SHP77 (cell line): ENCODE measurements around the gene TTC22.

Experiments used
- DNase-seq, 2 experiments: peaks; one replicate each; lab custom pipeline; 2025; lab: John Stamatoyannopoulos, UW

Gene TTC22

DNA sequence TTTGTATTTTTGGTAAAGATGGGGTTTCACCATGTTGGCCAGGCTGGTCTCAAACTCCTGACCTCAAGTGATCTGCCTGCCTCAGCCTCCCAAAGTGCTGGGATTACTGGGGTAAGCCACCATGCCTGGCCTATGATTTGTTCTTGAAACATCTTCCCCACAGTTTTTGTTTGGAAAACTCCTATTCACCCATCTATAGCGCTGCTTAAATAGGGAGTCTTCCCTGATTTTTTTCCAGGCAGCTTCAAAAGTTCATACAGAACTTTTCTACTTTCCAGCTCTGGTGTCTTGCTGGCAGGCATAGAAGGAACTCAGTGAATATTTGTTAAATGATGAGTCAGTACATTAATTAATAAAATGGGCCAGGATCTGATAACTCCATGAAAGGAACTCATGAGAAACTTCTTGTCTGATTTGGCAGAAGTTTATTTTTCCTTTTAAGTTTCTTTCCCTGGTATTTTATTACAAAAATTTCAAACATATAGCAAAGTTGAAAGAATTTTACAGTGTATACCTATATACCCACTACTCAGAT, 33.0 kb upstream of the TTC22 start:
- no peak for DNase-seq

DNA sequence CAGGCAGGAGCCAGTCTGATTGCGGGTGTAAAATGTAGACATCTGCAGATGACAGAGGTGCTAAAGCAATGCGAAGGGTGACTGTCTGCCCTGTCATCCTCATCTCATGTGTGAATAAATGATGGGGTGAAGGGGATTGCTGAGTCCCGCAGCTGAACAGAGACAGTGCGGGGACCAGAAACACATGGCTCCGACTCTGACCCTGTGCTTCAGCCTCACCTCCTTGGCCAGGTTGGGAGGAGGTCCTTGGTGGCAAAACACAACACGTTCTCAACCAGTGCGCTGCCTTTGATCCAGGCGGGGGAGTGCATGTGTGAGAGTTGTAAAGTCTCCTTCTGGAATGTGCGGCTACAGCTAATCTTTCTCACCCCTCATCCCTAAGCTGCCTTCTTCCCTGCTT, 32.0 kb upstream of the TTC22 start:
- DNase-seq = no peak

DNA sequence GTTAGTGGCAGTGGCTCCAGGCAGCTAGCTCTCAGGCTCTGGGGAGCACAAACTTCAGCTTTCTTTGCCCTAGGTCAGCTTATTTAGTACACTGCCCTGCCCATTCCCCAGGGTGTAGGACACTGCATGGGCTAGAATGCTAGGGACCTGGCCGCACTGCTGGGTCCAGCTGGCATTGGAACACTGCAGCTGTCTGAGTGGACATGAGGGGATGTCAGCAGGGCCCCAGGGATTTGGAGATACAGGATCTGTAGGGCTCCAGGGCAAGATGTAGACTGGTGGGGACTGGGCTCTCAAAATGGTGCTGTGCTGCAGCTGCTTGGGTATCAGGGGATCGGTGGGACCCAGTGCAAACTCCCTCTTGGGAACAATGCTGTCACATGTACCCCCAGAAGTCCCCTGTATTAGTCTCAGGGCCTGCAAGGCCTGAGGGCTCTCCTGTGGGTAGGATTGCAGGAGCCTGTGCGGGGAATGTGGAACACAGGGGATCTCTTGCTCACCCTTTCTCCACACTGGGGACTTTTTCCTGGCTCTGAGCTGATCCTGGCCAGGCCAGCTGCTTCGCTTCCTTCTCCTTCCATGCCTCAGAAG, 25.2 kb upstream of the TTC22 start:
- no peak for DNase-seq

DNA sequence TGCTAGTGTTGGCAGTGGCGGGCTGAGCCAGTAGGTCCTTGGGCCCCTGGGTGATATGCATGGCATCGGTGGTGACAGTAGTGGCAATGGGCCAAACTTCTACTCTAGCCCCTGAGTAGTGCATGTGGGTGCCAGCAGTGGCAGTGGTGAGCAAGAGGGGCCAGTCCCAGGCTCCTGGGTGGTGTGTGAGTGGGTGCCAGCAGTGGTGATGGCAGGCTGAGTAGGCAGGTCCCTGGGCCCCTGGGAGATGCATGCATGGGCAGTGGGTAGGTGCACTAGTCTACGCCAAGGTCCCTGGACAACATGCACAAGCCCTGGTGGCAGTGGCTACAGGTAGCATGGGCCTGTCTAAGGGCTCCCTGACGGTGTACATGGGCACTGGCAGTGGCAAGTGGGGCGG, 24.6 kb upstream of the TTC22 start:
- no peak for DNase-seq

DNA sequence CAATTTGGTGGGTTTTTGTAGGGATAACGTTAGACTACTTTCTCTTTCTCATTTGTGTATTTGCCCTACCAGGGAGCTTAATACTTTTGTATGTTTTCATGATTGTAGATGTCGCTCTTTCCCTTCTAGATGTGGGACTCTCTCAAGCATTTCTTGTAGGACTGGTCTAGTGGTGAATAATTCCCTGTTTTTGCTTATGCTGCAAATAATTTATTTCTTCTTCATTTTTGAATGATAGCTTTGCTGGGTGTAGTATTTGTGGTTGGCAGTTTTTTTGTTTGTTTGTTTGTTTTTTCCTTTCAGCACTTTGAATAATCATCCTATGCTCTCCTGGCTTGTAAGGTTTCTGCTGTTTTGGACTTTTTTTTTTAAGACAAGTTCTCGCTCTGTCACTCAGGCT, 22.5 kb upstream of the TTC22 start:
- DNase-seq = no peak

DNA sequence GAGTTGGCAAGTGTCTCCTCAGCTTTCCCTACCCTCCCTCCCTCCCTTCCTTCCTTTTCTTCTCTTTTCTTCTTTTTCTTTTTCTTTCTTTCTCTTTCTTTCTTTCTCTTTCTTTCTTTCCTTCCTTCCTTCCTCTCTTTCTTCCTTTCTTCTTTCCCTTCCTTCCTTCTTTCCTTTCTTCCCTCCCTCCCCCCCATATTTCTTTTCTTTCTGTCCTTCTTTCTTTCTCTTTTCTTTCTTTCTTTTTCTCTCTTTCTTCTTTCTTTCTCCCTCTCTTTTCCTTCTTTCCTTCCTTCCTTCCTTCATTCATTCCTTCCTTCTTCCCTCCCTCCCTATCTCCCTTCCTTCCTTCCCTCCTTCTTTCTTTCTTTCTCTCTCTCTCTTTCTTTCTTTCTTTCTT, 18.6 kb upstream of the TTC22 start:
- DNase-seq = no peak

DNA sequence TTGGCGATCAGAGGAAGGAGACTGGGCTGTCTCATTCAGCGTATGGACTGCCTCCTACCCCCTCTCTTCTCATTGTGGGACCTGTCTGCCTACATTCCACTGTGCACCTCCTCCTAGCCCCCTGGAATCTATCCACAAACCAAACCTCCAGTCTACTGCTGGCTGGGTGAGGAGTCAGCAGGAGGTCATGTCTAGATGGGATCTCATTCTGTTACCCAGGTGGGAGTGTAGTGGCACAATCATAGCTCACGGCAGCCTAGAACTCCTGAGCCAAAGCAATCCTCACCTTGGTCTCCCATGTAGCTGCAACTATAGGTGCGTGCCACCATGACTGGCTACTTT, 18.0 kb upstream of the TTC22 start:
- no peak for DNase-seq

DNA sequence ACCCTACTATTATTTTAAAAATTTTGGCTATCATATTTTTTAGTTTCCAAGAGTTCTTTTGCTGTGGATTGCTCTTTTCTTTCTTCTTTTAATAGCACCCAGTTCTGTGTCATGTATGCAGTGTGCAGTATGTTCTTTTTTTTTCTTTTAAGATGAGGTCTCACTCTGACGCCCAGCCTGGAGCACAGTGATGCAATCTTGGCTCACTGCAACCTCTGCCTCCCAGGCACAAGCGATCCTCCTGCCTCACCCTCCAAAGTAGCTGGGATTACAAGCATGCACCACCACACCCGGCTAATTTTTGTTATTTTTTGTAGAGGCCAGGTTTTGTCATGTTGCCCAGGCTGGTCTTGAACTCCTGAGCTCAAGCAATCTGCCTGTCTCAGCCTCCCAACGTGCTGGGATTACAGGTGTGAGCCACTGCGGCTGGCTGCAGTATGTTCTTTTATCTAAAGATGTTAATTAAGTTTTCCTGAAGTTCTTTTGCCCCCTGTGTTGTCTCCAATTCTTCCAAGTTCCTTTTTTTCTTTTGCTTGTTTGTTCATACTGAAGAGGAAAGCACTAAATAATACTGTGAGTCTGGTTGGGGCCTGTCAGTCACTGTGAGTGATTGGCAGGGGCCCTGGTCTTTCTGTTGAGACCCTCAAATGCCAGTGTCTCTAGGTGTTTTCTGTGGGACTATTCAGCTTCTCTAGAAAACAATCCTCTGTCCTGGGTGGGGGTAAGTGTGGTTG, 17.5 kb upstream of the TTC22 start:
- DNase-seq = no peak

DNA sequence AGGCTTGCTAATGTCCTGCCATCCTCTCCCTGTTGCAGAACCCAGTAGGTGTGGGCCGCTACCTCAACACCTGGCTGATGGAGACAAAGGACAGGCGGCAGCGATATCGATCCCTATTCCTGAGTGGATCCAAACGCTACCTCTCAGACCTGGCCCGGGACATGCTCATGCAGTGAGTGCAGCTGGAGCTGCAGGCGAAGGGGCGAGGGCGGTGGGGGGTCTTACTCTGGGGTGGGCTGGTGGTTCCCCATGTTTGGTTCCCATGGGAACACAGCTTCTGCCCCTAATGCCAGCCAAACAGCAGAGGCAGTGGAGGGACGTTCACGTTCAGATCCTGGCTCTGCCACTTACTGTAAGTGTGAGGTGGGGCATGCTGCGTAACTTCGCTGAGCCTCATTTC, 15.8 kb upstream of the TTC22 start:
- DNase-seq = no peak

DNA sequence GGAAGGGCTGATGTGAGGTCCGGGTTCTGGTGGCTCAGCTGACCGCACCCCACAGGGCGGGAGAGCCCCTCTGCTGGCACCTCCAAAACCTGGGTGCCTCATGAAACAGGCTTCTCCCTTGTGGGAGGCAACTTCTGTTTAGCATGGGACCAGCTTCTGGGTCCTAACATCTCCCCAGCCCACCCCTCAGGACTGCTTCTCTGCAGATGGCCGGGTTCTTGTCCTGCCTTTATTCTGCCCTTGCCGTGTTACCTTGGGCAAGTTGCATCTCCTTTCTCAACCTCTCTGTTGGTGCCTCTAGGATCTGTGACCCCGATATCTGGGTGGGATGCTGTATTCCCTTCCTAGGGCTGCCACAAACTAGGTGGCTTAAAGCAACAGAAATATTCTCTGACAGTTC, 15.0 kb upstream of the TTC22 start:
- no peak for DNase-seq

DNA sequence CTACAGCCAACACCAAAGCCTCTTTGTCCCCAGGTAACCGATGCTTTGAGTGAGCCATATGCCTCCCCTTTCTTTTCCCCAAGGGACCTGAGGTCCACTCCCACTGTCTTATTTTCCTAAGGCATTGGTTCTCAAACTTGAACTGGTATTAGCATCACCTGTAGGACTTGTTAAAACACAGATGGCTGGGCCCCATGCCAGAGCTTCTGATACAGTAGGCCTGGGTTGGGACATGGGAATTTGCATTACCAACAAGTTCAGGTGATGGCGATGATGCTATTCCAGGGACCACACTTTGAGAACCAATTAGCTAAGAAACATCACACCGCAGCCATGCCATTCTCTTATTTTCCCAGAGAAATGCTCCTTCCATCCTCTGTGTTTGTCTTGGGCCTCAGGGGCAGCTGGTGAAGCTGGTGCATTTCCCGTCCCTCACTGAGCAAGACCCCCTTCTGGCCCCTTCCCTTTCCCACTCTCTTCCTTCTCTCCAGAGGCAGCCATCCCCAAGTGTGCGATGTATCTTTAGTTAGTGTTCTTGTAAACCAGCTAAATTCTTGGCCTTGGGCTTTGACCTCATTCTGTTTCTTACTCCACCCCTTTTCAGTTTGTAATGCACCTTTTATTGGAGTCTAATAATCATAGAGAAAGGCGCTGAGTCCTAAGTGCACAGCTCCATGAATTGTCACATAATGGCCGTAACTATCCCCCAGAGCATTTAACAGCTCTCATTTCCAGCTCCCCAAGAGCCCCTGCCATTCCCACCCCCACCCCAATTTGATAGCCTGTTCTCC, 14.2 kb upstream of the TTC22 start:
- no peak for DNase-seq

DNA sequence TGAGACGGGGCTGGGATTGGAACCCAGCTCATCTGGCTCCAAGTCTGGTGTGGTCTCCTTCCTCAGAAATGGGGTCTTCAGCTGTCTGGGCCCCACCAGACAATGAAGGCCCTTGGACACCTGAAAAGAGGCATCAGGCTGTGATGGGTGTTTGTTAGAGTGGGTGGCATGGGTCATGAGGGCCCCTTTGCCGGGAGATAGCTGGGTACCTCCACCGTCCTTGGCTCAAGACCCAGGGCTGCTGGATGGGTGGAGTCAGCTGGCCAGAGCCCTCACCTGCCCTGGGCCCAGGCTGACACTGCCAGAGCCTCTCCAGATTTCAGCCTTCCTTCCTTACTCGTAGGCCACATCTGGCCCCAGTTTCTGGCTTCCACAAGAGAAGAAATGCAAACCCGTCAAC, 13.4 kb upstream of the TTC22 start:
- DNase-seq = no peak

DNA sequence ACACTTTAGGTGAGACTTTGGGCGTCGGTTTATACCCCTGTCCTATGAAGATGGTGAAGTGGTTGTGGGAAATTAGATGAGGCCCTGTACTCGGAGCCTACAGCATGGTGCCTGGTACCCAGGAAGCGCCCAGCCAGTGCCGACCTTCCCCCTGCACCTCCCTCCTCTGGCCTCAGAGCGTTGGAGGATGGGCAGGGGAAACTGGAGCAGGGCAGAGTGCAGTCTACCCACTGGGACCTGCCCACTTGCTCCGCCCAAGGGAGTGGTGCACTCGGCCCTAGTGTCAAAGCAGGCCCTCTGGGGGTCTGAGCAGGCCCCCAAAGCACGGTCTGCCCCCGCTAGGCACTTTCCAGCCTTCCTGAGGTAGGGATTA, 13.0 kb upstream of the TTC22 start:
- no peak for DNase-seq

DNA sequence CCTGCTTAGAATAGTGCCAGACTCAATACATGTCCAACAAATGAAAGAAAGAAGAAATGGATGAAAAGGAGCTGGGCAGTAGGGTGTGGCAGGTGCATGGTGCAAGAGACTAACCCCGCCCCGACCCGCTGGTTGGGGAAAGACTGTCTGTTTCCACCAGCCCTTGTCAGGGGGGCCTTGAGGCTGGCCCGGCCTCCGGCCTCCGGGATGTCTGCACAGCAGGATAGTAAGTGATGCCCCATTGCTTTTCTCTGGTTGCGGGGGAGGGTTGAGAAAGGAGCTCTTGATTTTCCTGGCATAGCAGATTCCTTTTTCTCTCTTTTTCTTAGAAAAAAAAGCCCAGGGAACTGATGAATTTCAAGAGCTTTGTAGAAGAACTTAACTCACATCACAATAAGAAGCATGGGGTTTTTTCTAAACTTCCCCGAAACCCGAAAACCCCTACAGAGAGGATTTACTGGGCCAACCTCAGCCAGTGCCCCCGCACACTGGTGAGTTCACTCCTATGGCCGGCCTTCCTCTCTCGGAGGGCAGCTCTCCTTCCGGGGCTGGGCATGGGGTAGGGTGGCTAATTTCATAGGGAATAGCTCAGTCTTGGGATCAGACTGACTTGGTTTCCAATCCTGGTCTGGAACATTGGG, 12.5 kb upstream of the TTC22 start:
- no peak for DNase-seq

DNA sequence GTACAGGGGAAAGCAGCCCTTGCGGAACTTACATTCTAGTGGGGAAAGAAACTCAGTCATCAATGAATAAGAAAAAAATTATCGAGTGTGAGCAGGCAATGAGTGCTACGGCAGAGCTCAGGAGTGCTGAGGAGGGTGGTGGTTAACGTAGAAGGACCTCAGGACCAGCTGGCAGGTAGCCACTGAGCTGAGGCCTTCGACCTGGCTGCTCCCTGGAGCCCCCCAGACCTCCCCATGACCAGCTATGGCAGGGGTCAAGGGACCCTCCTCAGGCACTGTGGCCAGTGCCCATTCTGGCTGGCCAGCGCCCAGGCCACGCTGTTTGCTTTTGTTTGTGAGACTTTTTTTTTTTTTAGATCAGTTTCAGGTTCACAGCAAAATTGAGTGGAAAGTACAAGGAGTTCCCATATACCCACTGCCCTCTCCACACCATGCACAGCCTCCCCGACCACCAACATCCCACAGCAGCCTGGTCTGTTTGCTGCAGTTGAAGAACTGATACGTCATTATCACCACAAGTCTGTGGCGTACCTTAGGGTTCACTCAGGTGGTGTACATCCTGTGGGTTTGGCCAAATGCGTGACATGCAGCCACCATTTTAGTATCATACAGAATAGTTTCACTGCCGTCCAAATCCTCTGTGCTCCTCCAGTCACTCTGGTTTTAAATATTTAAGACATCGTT, 11.8 kb upstream of the TTC22 start:
- DNase-seq = no peak

DNA sequence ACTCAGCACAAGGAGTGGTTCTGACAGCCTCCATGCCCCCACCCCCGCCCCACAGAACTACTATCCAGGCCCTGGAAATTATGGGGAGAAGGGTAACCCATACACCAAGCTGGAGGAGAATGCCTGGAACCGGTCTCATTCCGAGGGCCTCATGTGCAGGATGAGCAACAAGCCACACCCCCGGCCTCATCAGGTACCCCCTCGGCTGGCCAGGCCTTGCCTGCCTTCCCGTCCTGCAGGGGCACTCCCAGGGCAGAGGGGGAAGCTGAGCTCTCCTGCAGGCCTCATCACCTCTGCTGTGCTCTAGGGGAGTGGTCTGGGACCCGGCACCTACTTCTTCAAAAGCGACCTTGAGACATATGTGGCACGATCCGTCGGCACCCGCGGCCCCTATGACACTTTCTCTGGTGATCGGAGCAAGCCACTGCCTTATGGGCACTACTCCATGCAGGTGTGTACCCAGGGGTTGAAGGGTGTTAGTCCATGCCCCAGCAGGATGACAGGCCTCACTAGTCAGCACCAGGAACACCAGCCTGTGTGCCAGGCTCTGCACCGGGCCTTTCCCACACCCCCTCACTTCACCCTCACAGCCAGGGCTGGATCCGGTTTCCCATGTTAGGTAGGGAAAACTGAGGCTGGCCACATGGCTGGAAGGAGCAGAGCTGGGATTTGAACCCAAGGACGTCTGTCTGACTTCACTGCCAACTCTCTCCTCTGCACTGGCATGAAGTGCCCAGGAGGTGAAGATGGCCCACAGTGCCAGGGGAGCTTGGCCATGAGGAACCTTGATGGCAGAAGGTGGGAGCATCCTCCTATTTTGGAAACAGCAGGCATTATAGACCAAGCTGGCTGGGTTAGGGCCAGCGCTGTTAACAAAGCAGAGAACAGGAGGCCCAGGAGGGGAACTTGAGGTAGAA, 10.9 kb upstream of the TTC22 start:
- no peak for DNase-seq

DNA sequence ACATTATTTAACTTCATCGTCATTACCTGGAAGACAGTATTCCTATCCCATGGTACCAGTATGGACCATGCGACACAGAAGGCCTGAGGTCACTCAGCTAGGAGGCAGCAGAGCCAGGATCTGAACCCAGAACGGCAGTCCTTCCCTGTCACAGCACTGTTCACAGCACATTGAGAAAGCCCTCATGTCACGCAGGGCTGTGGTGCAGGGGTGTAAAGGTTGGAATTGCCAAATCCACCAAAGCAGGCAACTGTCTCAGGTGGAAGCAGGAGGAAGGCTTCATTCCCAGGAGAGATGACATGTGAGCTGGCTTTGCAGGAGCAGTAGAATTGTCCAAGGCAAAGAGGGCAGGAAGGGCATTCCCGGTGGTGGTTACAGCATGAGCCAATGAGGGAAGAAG, 9.9 kb upstream of the TTC22 start:
- no peak for DNase-seq

DNA sequence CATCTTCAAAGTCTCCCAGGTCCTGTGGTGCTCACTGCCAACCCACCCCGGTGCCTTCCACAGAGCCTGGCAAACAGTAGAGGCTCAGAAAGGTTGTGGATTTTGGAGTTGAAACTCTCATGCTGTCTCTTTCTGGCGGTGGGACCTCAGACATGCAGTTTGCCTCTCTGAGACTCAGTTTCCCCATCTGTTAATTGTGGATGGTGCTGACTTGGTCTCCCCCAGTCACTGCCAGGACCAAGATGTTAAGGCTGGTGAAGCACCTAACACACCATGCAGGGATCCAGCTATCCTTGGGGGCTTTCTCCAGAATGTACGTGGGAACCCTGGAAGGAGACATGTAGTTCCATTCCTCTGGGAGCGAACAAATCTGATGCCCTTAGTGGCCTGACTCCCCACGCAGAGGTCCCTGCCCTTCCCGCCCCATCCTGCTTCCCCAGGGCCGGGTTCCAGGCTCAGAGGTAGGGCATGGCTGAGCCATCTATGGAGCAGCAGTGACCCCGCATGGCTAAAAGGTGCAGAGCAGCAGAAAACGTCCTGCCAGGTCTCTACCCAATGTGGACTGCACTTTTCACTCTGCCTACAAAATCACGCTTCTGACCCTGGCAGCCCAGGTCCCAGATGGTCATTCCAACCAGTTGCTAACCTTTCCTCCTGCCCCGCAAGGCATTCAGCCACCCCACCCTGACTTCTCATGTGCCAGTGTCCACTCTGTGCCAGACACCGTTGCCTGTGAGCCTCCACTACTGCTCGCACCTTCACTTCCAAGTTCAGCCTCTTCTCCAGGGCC, 9.2 kb upstream of the TTC22 start:
- peak; percentile 33 to 51 for DNase-seq

DNA sequence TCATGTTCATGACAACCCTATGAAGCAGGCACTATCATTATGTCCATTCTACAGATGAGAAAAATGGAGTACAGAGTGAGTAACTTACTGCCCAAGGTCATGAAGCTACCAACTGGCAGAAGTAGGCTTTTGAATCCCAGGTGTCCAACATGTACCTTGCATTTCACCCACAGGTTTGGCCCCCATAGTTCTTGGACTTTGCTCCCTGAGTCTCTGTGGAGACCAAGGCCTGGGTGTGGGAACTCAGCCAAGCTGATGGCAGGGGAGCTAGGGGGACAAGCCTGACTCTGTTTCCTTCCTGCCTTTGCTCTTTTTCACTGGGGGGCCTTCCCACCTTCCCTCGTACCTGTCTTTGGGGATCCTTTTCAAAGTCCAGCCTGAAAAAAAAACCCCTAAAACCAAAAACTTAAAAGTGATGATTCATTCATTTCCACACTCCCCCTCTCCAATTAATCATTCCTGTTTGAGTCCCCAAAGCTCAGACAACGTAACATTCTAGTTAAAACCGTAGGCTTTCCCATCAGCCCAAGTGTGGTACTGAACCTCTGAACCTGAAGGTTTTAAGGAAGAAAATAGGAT, 8.5 kb upstream of the TTC22 start:
- DNase-seq = no peak
